ENCODE results near the gene TRIM33. TPM values are rescaled to one million over a fixed set of nuclear protein-coding genes. Genes with fewer than 3 reads are reported as not detected.
"Not testable (repeated sequence)": the region's sequence is repeated elsewhere in the genome, so short reads cannot be mapped to it uniquely, and the experiment has no call there.

TRIM33 gene
- total and polyA plus RNA-seq, 2 of the 8 experiments (the other 6 are each of a cell fraction or from before 2014, with no cell fraction given) = 17.1 to 52.3 TPM

GRCh38 chr1:114423455-114423854, 87.5 kb downstream of the TRIM33 start:
- peaks cover 3 to 74% (median 46%) of the 10 kb centered on the region in 4 experiments; a peak in 7 of 8 replicates for H3K36me3 ChIP-seq (ENCODE audit: control insufficient read depth in 2 of 4, insufficient read depth in 4 of 4, low read length in 3 of 4)
- no peak for FAIRE-seq

DNA sequence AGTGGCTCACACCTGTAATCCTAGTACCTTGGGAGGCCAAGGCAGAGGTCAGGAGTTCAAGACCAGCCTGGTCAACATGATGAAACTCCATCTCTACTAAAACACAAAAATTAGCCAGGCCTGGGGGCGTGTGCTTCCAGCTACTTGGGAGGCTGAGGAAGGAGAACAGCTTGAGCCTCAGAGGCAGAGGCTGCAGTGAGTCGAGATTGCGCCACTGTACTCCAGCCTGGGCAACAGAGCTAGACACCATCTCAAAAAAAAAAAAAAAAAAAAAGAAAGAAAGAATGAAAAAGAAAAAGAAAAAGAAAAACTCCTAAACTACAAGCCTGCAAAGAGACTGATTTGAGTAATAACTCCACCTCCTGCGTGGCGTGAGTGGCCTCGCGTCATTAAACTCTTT, 92.1 kb downstream of the TRIM33 start:
- not testable (repeated sequence) for H3K9me3 ChIP-seq (ENCODE audit: insufficient read depth in 2 of 2, low read depth in 1 of 2, low read length in 1 of 2); H4K91ac ChIP-seq (replicated peaks; ENCODE audit: insufficient read length, low read length); H3K56ac ChIP-seq (replicated peaks; ENCODE audit: insufficient read length, low read depth, low read length); H2BK120ac ChIP-seq (replicated peaks; ENCODE audit: low read depth, low read length); H3K4me3 ChIP-seq (ENCODE audit: extremely low read depth in 1 of 4, insufficient read depth in 2 of 4, low read depth in 3 of 4, low read length in 4 of 4); H4K8ac ChIP-seq (ENCODE audit: extremely low read depth, insufficient read depth, low read length); H3K4me1 ChIP-seq (replicated peaks in 1 of 4; ENCODE audit: control insufficient read depth in 3 of 4, insufficient read depth in 4 of 4, low read length in 3 of 4); H2AK5ac ChIP-seq (ENCODE audit: low read depth, low read length); H2BK20ac ChIP-seq (ENCODE audit: low read length); H4K5ac ChIP-seq (ENCODE audit: insufficient read length, low read depth, low read length); DNase-seq (ENCODE audit: low read depth in 1 of 2, low spot score in 2 of 2); H2AFZ ChIP-seq (ENCODE audit: low read length); H3K9ac ChIP-seq (replicated peaks in 1 of 4; ENCODE audit: extremely low read depth in 1 of 4, low read depth in 3 of 4, low read length in 3 of 4); H3K18ac ChIP-seq (ENCODE audit: extremely low read depth, low read length); H3K79me1 ChIP-seq (ENCODE audit: low read depth, low read length); H2BK5ac ChIP-seq (ENCODE audit: low read depth, low read length); H3K4me2 ChIP-seq (ENCODE audit: insufficient read depth in 1 of 2, low read depth in 2 of 2, low read length in 2 of 2); H2BK12ac ChIP-seq (ENCODE audit: low read depth, low read length); H3K27ac ChIP-seq (ENCODE audit: low read depth, low read length); H3K14ac ChIP-seq (ENCODE audit: insufficient read length); H3K27me3 ChIP-seq (replicated peaks in 1 of 4; ENCODE audit: control insufficient read depth in 3 of 4, extremely low read depth in 1 of 4, insufficient read depth in 3 of 4, low read length in 3 of 4); H4K20me1 ChIP-seq (replicated peaks in 1 of 2; ENCODE audit: control insufficient read depth in 1 of 2, insufficient read depth in 2 of 2, low read length in 2 of 2); H3K4ac ChIP-seq (replicated peaks; ENCODE audit: insufficient read length, low read depth, low read length); H3K79me2 ChIP-seq (ENCODE audit: control insufficient read depth in 1 of 2, insufficient read depth in 2 of 2, low read length in 2 of 2); H2BK15ac ChIP-seq (ENCODE audit: low read length); H3K23ac ChIP-seq (ENCODE audit: insufficient read length); FAIRE-seq; H3K23me2 ChIP-seq (ENCODE audit: low read depth, low read length)
- ChIA-PET POLR2A (ENCODE audit: partially characterized antibody) (interaction anchor here (0.6 kb wide), 1 partner anchor 276 kb away, joined by 3 read pairs; no protein-coding TSS in a partner anchor), CTCF (ENCODE audit: partially characterized antibody) (interaction anchor here (1.0 to 2.1 kb wide), 2 partner anchors 10 to 73 kb away, joined by 4 to 6 read pairs; no protein-coding TSS in a partner anchor)
- H3K36me3 ChIP-seq (ENCODE audit: control insufficient read depth in 2 of 4, insufficient read depth in 4 of 4, low read length in 3 of 4) = peaks cover 5 to 46% (median 26%) of the 10 kb centered on the region in 4 experiments; a peak in 7 of 8 replicates
- 89% methylated on average over 6 of the region's 7 CpGs; no CpG with 5 or more reads in 1 of the 2 experiments for WGBS, 2 experiments (ENCODE audit: extremely low coverage in 1 of 2, insufficient coverage in 1 of 2, insufficient read length in 1 of 2, insufficient replicate concordance in 2 of 2, low coverage in 1 of 2, low lambda C conversion rate in 2 of 2, missing lambda C conversion rate in 1 of 2)

More at GRCh38 chr1:114423455-114423854, 87.5 kb downstream of the TRIM33 start:
- Histone ChIP-seq H4K91ac (replicated peaks; ENCODE audit: insufficient read length, low read length) (no peak overlapping the region), H2AK5ac (ENCODE audit: low read depth, low read length) (no peak overlapping the region), H3K56ac (replicated peaks; ENCODE audit: insufficient read length, low read depth, low read length) (no peak overlapping the region), H3K79me2 (ENCODE audit: control insufficient read depth in 1 of 2, insufficient read depth in 2 of 2, low read length in 2 of 2) (no peaks in the 10 kb centered on the region), H4K5ac (ENCODE audit: insufficient read length, low read depth, low read length) (no peak overlapping the region), H3K4me3 (ENCODE audit: extremely low read depth in 1 of 4, insufficient read depth in 2 of 4, low read depth in 3 of 4, low read length in 4 of 4) (no peak overlapping the region), H3K9me3 (ENCODE audit: insufficient read depth in 2 of 2, low read depth in 1 of 2, low read length in 1 of 2) (no peaks in the 10 kb centered on the region), H2BK5ac (ENCODE audit: low read depth, low read length) (no peak overlapping the region), H2AFZ (ENCODE audit: low read length) (no peak overlapping the region), H2BK20ac (ENCODE audit: low read length) (no peak overlapping the region), H4K20me1 (replicated peaks in 1 of 2; ENCODE audit: control insufficient read depth in 1 of 2, insufficient read depth in 2 of 2, low read length in 2 of 2) (peaks cover 0 to 2% of the 10 kb centered on the region in 2 experiments), H3K23me2 (ENCODE audit: low read depth, low read length) (no peaks in the 10 kb centered on the region), H4K8ac (ENCODE audit: extremely low read depth, insufficient read depth, low read length) (no peak overlapping the region), H3K27ac (ENCODE audit: low read depth, low read length) (no peak overlapping the region), H3K4ac (replicated peaks; ENCODE audit: insufficient read length, low read depth, low read length) (no peak overlapping the region), H3K18ac (ENCODE audit: extremely low read depth, low read length) (no peak overlapping the region), H3K4me1 (replicated peaks in 1 of 4; ENCODE audit: control insufficient read depth in 3 of 4, insufficient read depth in 4 of 4, low read length in 3 of 4) (no peaks in the 10 kb centered on the region), H2BK15ac (ENCODE audit: low read length) (no peak overlapping the region), H2BK120ac (replicated peaks; ENCODE audit: low read depth, low read length) (no peak overlapping the region), H3K79me1 (ENCODE audit: low read depth, low read length) (no peaks in the 10 kb centered on the region), H3K4me2 (ENCODE audit: insufficient read depth in 1 of 2, low read depth in 2 of 2, low read length in 2 of 2) (no peak overlapping the region), H3K14ac (ENCODE audit: insufficient read length) (no peak overlapping the region), H2BK12ac (ENCODE audit: low read depth, low read length) (no peak overlapping the region), H3K27me3 (replicated peaks in 1 of 4; ENCODE audit: control insufficient read depth in 3 of 4, extremely low read depth in 1 of 4, insufficient read depth in 3 of 4, low read length in 3 of 4) (no peaks in the 10 kb centered on the region), H3K23ac (ENCODE audit: insufficient read length) (no peak overlapping the region), H3K9ac (replicated peaks in 1 of 4; ENCODE audit: extremely low read depth in 1 of 4, low read depth in 3 of 4, low read length in 3 of 4) (no peak overlapping the region)
- no peak for TF ChIP-seq CREB1 (IDR thresholded peaks at IDR 0.05)
- WGBS, 2 experiments (ENCODE audit: extremely low coverage in 1 of 2, insufficient coverage in 1 of 2, insufficient read length in 1 of 2, insufficient replicate concordance in 2 of 2, low coverage in 1 of 2, low lambda C conversion rate in 2 of 2, missing lambda C conversion rate in 1 of 2) = 93% methylated on average over 7 of the region's 7 CpGs; no CpG with 5 or more reads in 1 of the 2 experiments
- ChIA-PET CTCF (ENCODE audit: partially characterized antibody) (interaction anchor here (0.6 to 1.1 kb wide), 3 partner anchors 77 to 282 kb away, joined by 3 to 4 read pairs (median 4); no protein-coding TSS in a partner anchor), POLR2A (ENCODE audit: partially characterized antibody) (interaction anchor here (0.7 kb wide), 1 partner anchor 87 kb away, joined by 3 read pairs; the partner anchor contains the start of gene TRIM33)
- DNase-seq (ENCODE audit: low read depth in 1 of 2, low spot score in 2 of 2) = no peak
